Endothelial cell (in vitro differentiated cells): ENCODE results near the gene TAF1. TPM values are rescaled to one million over a fixed set of nuclear protein-coding genes. Genes with fewer than 3 reads are reported as not detected.
"Not testable (repeated sequence)": the region's sequence is repeated elsewhere in the genome, so short reads cannot be mapped to it uniquely, and the experiment has no call there.

ENCODE experiments used
- DNase-seq: peaks from one replicate; pipeline ENCODE4 v3.0.0; 2021; ENCODE audit warnings: low spot score
- H3K27ac Mint-ChIP-seq: one replicate; pipeline ENCODE4 v1.8.0; 2021; ENCODE audit warnings: mixed read lengths, inconsistent platforms; ENCODE audit not compliant: unreplicated experiment
- H3K27me3 Mint-ChIP-seq: one replicate; pipeline ENCODE4 v1.8.0; 2021; ENCODE audit warnings: mild to moderate bottlenecking, moderate library complexity, mixed read lengths, inconsistent platforms; ENCODE audit not compliant: unreplicated experiment
- H3K36me3 Mint-ChIP-seq: one replicate; pipeline ENCODE4 v1.8.0; 2021; ENCODE audit warnings: mild to moderate bottlenecking, low read depth, mixed read lengths, inconsistent platforms; ENCODE audit not compliant: unreplicated experiment
- H3K4me1 Mint-ChIP-seq: one replicate; pipeline ENCODE4 v1.8.0; 2021; ENCODE audit warnings: mild to moderate bottlenecking, mixed read lengths, inconsistent platforms; ENCODE audit not compliant: unreplicated experiment
- H3K4me3 Mint-ChIP-seq: one replicate; pipeline ENCODE4 v1.8.0; 2021; ENCODE audit warnings: mild to moderate bottlenecking, mixed read lengths, inconsistent platforms; ENCODE audit not compliant: unreplicated experiment
- H3K9me3 Mint-ChIP-seq: one replicate; pipeline ENCODE4 v1.8.0; 2021; ENCODE audit warnings: mixed read lengths, inconsistent platforms; ENCODE audit not compliant: unreplicated experiment
- long read RNA-seq: library from polyadenylated mRNA; unstranded; transcript quantifications from one replicate; pipeline ENCODE4 v2.0.0, GENCODE V29; 2020; ENCODE audit not compliant: unreplicated experiment
- total RNA-seq: library from RNA; stranded (reverse); fragmentation: NEBNext Ultra II Directional; extraction: Animal tissue kit (Norgen Biotek cat#: 25700); gene quantifications from one replicate; pipeline ENCODE4 v1.2.1, GENCODE V29; 2021; ENCODE audit not compliant: unreplicated experiment
- TF ChIP-seq, protein P1 (sequence below): fragments of 200-600 bp; sonication (generic); IDR thresholded peaks from one replicate; pipeline ENCODE4 v1.5.0; 2021; ENCODE audit warnings: antibody characterized with exemption; ENCODE audit not compliant: unreplicated experiment

The TAF1 gene, protein sequence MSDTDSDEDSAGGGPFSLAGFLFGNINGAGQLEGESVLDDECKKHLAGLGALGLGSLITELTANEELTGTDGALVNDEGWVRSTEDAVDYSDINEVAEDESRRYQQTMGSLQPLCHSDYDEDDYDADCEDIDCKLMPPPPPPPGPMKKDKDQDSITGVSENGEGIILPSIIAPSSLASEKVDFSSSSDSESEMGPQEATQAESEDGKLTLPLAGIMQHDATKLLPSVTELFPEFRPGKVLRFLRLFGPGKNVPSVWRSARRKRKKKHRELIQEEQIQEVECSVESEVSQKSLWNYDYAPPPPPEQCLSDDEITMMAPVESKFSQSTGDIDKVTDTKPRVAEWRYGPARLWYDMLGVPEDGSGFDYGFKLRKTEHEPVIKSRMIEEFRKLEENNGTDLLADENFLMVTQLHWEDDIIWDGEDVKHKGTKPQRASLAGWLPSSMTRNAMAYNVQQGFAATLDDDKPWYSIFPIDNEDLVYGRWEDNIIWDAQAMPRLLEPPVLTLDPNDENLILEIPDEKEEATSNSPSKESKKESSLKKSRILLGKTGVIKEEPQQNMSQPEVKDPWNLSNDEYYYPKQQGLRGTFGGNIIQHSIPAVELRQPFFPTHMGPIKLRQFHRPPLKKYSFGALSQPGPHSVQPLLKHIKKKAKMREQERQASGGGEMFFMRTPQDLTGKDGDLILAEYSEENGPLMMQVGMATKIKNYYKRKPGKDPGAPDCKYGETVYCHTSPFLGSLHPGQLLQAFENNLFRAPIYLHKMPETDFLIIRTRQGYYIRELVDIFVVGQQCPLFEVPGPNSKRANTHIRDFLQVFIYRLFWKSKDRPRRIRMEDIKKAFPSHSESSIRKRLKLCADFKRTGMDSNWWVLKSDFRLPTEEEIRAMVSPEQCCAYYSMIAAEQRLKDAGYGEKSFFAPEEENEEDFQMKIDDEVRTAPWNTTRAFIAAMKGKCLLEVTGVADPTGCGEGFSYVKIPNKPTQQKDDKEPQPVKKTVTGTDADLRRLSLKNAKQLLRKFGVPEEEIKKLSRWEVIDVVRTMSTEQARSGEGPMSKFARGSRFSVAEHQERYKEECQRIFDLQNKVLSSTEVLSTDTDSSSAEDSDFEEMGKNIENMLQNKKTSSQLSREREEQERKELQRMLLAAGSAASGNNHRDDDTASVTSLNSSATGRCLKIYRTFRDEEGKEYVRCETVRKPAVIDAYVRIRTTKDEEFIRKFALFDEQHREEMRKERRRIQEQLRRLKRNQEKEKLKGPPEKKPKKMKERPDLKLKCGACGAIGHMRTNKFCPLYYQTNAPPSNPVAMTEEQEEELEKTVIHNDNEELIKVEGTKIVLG (N-terminal part only)
- 50.6 TPM for total RNA-seq
- long read RNA-seq, partial matches to known transcripts = 0 of 1 reads
- long read RNA-seq, other reads (novel, unspliced or antisense) = 1 of 1 reads

DNA sequence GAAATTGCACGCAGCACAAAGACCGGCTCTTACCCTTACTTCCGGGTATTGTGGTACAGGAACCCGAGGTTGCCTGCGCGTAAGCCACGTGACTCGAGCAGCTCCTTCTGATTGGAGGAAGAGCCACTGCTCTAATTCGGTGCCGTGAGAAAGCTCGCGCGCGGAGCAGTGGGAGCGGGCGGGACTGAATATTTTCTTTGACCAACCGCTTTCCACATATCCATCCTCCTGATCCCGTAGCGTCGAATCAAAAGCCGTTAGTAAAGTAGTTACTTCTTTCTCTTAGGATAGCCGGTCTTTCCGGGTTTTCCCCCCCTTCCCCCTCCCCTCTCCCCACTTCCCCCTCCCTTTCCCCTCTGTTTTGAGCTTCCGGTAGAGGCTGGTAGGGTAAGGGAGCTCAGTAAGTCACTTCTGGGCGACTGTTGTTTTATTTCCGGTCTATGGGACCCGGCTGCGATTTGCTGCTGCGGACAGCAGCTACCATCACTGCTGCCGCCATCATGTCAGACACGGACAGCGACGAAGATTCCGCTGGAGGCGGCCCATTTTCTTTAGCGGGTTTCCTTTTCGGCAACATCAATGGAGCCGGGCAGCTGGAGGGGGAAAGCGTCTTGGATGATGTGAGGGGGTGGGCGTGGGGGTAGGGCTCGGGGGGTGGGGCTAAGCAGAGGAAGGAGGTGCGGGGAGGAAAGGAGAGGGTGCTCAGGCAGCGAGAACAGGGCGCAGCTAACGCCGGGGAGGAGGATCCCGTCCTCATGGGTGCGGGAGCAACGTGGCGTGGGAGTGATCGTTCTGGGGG lies at the start of gene TAF1:
Gene TAF1 (plus strand): TSS at position 483 of the 799 bp plus-strand sequence. CDS start 18 bp downstream, at position 501.
- TF ChIP-seq, protein P1, sequence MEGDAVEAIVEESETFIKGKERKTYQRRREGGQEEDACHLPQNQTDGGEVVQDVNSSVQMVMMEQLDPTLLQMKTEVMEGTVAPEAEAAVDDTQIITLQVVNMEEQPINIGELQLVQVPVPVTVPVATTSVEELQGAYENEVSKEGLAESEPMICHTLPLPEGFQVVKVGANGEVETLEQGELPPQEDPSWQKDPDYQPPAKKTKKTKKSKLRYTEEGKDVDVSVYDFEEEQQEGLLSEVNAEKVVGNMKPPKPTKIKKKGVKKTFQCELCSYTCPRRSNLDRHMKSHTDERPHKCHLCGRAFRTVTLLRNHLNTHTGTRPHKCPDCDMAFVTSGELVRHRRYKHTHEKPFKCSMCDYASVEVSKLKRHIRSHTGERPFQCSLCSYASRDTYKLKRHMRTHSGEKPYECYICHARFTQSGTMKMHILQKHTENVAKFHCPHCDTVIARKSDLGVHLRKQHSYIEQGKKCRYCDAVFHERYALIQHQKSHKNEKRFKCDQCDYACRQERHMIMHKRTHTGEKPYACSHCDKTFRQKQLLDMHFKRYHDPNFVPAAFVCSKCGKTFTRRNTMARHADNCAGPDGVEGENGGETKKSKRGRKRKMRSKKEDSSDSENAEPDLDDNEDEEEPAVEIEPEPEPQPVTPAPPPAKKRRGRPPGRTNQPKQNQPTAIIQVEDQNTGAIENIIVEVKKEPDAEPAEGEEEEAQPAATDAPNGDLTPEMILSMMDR = no peak
- peak; percentile 78 for DNase-seq
- Mint-ChIP-seq H3K4me3 (peak within 1 kb of the TSS; percentile 95), H3K36me3 (peaks cover 8% of the 10 kb centered on the region), H3K27me3 (peaks cover 8% of the 10 kb centered on the region), H3K4me1 (peaks cover 20% of the 10 kb centered on the region), H3K9me3 (no peaks in the 10 kb centered on the region), H3K27ac (peak within 1 kb of the TSS; percentile 99)

DNA sequence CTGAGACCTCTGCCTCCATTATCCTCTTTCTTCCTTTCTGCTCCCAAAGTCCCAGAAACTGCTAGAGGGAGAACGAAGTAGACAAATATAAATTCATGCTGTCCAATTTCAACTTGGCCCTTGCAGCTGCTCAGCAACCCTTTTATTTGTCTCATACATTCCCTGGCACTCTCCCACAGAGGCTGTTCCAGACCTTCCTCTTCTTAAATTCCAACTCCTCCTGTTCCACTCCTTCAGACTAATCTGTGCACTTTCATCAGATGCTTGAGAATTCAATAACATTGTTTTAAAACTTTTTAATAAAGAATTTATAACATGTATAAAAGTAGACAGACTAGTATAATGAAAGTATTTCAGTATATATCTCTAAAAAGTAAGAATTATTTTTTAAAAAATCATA lies 49.2 kb upstream of the TAF1 start:
- not testable (repeated sequence) for H3K27ac Mint-ChIP-seq

DNA sequence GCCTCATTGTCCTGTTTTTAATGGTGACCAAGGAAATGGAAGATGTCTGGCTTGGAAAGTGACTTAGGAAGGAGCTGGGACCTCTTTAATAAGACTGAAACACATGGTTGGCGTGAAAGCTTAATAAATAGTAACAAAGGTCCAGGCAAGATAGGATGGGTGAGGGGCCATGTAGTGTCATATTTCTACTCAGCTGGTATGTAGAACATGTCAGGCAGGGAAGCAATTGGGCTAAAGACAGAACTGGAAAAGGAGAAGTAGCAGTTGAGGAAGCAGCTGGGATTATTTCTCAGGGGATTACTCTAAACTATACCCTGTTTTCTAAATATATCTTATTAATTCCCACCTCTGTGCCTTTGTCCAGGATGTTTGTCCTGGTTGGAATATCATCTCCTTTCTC lies 46.0 kb upstream of the TAF1 start:
- no peaks in the 10 kb centered on the region for H3K4me1 Mint-ChIP-seq
- no peak for DNase-seq
- H3K4me3 Mint-ChIP-seq = no peak overlapping the region
- peaks cover 18% of the 10 kb centered on the region for H3K36me3 Mint-ChIP-seq
- peaks cover 1% of the 10 kb centered on the region for H3K27me3 Mint-ChIP-seq
- no peak overlapping the region for H3K27ac Mint-ChIP-seq
- TF ChIP-seq, protein P1 = no peak
- no peaks in the 10 kb centered on the region for H3K9me3 Mint-ChIP-seq

More for the DNA sequence above, 49.2 kb upstream of the TAF1 start:
- not testable (repeated sequence) for DNase-seq, H3K9me3 Mint-ChIP-seq, H3K27me3 Mint-ChIP-seq, H3K4me3 Mint-ChIP-seq, H3K4me1 Mint-ChIP-seq, H3K36me3 Mint-ChIP-seq

DNA sequence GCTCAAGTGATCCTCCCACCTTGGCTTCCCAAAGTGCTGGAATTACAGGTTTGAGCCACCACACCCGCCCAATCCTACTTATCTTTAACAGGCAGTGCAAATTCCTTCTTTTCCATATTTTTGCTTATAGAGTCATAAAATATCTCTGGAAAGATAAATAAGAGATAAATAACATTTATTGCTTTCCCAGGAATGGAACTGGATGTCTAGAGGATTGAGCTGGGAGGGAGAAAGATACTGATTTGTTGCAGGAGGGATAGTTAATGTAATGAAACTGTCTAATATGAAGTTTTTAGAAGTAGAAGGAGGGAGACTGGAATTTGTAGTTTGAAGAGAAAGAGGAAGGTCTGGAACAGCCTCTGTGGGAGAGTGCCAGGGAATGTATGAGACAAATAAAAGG lies 44.4 kb upstream of the TAF1 start:
- Mint-ChIP-seq H3K27me3 (peaks cover 1% of the 10 kb centered on the region), H3K4me1 (no peaks in the 10 kb centered on the region), H3K27ac (no peak overlapping the region), H3K4me3 (no peak overlapping the region), H3K36me3 (peaks cover 15% of the 10 kb centered on the region), H3K9me3 (no peaks in the 10 kb centered on the region)
- TF ChIP-seq, protein P1 = no peak
- no peak for DNase-seq

DNA sequence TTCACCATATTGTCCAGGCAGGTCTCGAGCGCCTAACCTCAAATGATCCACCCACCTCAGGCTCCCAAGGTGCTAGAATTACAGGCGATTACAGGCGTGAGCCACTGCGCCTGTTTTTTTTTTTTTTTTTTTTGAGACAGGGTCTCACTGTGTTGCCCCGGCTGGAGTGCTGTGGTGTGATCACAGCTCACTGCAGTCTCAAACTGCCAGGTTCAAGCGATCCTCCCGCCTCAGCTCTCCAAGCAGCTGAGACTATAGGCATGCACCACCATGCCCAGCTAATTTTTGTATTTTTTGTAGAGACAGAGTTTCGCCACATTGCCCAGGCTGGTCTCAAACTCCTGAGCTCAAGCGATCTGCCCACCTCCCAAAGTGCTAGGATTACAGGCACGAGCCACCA lies 41.7 kb upstream of the TAF1 start:
- not testable (repeated sequence) for H3K4me1 Mint-ChIP-seq, H3K27ac Mint-ChIP-seq, H3K4me3 Mint-ChIP-seq, DNase-seq, H3K27me3 Mint-ChIP-seq, H3K9me3 Mint-ChIP-seq
- peaks cover 21% of the 10 kb centered on the region for H3K36me3 Mint-ChIP-seq
